ENCODE measurements around the gene EFCAB11. TPM values are rescaled to one million over a fixed set of nuclear protein-coding genes. Genes with fewer than 3 reads are reported as not detected.

The EFCAB11 gene
- total RNA-seq, 1 donor from 2014 or later: 1.9 TPM

DNA sequence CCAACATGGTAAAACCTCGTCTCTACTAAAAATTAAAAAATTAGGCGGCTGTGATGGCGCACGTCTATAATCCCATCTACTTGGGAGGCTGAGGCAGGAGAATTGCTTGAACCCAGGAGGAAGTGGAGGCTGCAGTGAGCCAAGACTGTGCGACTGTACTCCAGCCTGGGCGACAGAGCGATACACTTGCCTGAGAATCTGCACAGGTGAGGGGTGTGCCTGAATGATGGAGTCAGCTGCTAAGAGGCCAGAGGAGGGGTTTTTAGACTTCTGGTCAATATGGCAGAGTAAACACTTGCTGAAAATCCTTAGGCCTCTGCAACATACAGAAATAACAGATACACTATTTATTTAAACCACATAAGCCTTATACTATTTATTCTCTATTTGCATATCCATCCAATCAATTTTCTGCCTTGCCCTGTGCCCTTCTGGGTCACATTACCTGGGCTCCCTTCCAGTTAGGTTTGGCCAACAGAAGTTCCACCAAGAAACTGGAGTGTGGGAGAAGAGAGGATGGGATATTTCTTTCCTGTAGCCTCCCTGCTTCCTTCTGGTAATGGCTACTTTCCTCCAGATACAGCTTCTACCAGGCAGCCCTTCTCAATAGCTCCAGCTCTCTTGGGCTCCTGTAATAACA lies 117.6 kb downstream of the EFCAB11 start:
- no peak for DNase-seq (ENCODE audit: low spot score)
- intact Hi-C loops (cut with DNase I): no loop called here

DNA sequence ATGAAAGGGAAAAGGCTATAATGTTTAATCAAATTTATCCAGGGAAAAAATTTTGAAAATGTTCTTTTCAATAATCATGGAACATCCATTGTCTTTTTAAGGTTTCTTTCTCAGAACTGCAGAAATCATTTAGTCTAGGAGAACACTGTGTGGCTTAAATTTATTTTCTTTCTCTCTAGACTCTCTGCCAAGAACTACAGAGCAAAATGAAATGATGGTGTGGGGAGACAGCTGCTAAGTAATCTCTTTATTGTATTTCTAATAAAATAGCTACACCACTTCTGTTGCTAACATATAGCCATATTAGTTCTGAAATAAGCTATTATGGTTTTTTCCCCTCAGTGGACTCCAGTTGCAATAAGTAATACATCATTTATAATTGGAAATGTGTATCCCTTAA lies 120.9 kb downstream of the EFCAB11 start:
- intact Hi-C loops (cut with DNase I): no loop called here
- DNase-seq (ENCODE audit: low spot score): no peak

DNA sequence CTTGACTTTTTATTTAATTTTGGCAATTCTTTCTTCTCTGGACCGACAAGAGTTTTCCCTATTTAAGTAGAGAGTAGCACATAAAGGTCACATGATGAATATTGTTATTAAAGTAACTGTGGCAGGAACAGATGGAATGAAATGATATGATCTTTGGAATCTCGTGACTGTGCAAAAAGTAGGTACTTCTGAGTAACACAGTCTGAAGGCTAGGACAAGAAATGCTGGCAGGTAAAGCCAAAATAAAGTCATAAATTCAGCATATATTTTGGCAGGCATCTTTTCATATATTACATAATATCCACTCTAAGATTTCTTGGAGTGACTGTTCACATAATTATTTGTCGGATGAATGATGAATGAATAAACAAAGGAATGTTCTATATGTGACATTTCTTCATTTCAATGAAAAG lies 121.4 kb downstream of the EFCAB11 start:
- intact Hi-C loops (cut with DNase I): no loop called here
- no peak for DNase-seq (ENCODE audit: low spot score)

DNA sequence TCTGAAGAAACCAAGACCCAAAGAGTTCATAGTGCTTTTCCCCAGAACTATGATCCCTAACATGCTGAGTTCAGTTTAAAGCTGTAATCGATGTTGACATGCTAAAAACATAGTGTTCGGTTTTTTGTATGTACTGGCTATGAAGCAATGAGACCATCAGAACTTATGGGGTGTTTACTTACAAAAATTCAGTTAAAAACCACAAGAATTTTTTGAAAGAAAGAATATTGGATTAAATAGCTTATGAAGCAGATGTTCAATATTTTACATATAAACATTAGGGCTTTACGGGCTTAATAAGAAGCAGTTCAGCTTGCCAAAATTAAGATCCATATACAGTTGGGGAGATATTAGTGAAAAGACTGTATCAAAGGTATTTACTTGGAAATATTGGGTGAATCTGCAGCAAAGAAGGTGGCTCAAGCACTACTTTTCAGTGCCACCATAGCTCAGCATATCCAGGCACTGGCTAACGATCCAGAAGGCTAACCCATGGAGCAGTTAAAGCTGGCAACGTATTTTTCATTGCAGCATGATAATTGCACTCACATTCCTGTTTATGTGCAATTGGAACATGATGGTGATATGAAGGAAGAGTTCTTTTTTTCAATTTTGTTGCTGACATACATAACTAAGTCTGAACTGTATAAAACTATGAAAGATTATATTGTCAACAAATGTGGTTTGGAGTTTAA lies 125.9 kb downstream of the EFCAB11 start:
- intact Hi-C loops (cut with DNase I): no loop called here
- no peak for DNase-seq (ENCODE audit: low spot score)

DNA sequence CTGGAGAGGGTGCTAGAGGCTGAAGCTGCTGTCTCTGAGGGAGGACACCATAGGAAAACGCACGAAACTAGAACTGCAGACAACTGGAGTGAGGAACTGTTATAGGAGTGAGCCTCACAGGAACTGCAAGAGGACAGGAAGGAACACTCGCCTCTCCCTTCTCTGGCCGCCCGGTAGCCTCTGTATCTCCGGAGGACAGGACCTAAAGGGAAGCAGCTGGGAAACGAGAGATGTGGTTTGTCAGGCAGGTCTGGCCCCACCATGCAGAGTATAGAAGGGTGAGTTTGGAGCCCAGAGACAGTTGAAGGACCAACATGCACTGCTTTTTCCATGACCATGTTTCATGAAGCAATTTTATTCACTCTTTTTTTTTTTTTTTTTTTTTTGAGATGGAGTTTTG lies 127.3 kb downstream of the EFCAB11 start:
- intact Hi-C loops (cut with DNase I): no loop called here
- DNase-seq (ENCODE audit: low spot score): no peak

DNA sequence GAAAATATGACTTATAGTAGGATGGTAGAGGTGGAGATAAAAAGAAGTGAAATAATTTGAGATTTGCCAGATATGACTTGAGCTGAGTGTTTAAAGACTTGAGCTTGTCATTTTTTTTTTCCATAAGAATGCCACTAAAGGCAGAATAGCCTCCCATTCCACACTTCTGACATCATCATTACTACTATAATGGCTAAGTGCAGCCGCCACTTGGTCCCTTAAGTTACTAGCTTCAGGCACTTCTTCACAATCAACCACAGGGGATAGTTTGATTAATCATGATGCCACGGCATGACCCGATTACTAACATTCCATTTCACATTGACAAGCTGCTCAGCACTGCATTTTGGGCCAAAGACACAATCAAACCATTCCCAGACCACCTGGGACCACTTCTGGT lies 127.9 kb downstream of the EFCAB11 start:
- intact Hi-C loops (cut with DNase I): no loop called here
- DNase-seq (ENCODE audit: low spot score): no peak

DNA sequence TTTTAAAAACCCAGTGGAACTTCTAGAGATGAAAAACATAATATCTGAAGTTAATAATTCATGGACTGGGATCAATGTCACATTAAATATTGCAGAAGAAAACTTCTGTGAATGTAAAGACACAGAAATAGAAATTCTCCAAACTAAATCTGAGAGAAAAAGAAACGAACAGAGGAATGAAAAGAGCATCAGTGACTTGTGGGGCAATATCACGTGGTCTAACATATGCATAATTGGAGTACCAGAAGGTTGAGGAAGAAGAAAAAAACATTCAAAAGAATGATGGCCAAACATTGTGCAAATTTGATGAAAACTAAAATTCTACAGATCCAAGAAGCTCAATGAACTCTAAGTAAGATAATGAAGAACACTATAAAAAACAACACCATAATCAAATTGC lies 130.8 kb downstream of the EFCAB11 start:
- intact Hi-C loops (cut with DNase I): no loop called here
- DNase-seq (ENCODE audit: low spot score): no peak

DNA sequence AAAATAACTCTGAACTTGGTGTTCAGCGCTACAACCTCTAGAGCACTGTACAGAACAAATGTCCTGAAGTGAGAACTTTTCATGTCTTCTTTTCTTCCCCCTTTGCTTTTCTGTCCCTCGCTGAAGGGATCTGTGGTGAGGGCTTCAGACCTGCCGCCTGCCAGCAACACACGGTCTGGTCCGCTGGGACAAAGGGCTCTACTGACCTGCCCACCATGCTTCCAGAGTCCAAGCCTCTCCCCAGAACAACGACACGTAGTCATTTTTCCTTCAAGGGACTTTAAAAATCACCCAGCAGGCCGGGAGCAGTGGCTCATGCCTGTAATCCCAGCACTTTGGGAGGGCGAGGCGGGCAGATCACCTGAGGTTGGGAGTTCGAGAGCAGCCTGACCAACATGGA lies 140.4 kb downstream of the EFCAB11 start:
- intact Hi-C loops (cut with DNase I): no loop called here
- no peak for DNase-seq (ENCODE audit: low spot score)

DNA sequence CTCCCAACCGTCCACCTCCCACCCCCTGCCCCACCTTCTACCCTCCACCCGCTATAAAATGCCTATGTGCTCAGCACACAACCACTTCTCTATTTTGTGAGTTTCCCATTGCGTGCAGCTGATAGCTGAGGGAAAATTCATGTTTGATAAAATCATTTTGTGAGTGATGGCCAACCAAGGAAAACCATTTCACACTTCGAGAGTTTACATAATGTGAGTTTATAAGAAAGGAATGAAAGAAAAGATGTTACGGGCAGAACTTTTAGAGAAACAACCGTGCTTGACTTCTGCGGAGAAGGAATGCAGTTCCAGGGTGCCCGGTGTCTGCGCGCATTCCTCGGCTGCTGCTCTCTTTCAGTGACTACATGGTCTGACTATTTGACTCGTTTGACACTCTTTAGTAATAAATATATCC lies 140.9 kb downstream of the EFCAB11 start:
- DNase-seq (ENCODE audit: low spot score): no peak

DNA sequence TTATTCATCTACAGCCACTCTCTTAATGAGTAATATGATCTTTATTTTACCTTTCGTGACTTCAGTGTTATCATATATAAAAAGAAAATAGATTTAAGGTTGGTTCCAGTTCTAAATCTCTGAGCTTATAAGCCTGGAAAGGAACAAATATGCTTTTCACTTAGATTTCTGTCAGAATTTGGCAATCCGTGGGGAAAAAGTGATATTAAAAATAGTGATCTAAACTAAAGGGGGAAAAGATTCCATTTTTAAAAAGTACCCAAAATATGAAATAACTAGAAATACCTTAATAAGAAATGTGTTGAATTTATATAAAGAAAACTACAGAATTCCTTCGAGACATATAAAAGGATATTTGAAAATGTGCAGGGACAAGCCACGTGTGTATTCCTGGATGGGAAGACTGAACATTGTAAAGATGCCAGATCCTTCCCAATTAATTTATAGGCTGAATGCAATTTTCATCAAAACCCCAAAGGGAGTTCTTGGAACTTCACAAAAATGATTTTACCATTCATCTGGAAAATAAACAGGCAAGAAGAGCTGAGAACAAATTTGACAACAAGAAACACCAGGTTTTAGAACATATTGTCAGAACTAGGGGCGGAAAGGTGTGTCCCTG lies 142.5 kb downstream of the EFCAB11 start:
- no peak for DNase-seq (ENCODE audit: low spot score)
- intact Hi-C loops (cut with DNase I): no loop called here

More for the DNA sequence above, 140.9 kb downstream of the EFCAB11 start:
- intact Hi-C loops (cut with DNase I): no loop called here

DNA sequence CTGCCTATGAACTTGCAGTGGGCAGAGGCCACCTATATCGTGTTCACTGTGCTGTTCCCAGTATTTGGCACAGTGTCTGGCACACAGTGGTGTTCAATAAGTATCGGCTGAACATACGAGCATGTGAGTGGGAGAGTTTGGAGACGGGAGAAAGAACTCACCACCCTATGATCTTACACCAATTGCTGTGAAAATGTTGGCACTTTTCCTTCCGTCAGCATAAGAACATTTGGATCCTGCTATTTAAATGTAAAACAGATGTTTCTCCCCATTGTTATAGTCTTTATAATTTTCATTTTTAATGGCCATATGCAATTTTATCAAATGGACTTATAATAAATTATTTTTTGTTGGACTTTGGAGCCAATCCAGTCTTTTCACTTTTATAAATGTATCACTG lies 144.4 kb downstream of the EFCAB11 start:
- DNase-seq (ENCODE audit: low spot score): no peak
- intact Hi-C loops (cut with DNase I): no loop called here

DNA sequence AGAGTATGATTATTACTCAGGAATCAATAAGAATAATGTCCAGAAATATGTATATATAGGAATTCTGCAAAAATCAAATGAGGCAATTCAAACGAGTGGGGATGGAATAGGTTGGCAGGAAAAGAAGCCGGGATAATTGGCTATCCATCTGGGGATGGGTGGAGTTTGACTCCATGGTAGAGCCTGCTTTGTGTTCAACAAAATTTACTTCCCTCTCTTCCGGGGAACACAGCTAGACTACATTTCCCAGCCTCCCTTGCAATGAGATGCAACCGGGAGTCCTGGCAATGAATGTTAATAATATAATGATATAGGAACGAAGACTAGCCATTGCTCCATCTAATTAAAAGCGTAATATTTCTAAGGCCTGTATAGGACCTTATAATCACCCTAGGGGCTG lies 146.6 kb downstream of the EFCAB11 start:
- intact Hi-C loops (cut with DNase I): no loop called here

DNA sequence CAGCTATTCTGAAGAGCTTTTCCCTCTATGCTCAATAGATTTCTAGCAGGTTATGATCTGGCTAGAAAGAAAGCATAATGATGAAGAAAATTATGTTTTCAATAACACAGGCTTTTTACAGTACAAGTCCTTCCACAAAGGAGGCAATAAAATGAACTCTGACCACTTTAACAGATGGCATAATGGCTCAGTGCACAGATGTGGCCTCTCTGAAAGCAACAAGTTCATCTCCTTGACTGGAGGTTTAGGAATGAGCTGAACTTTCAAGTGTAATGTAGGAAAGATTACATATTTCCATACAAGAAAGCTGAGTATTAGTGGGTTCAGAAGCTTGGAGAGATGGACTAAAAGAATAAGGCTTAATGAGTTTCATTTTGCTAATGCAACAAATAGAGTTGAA lies 147.4 kb downstream of the EFCAB11 start:
- no peak for DNase-seq (ENCODE audit: low spot score)
- intact Hi-C loops (cut with DNase I): no loop called here

More for the DNA sequence above, 146.6 kb downstream of the EFCAB11 start:
- no peak for DNase-seq (ENCODE audit: low spot score)

DNA sequence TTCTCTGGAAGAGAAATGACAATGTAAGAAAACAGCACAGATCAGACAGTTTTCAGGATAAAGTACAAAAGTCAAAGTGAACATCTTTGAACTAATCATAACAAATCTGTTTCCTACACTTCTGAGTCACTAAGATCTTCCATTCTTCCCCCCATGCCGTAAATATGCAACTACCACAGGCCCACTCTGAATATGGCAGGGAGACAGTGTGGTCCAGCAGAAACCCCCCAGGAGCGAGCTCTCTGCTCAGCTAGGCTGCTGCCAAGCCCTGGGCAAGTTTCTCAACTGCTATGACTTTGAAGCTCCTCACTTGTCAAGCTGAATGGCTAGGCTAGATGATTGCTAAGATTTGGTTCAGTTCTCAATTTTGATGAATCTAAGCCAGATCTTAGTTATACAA lies 148.1 kb downstream of the EFCAB11 start:
- intact Hi-C loops (cut with DNase I): no loop called here
- no peak for DNase-seq (ENCODE audit: low spot score)

DNA sequence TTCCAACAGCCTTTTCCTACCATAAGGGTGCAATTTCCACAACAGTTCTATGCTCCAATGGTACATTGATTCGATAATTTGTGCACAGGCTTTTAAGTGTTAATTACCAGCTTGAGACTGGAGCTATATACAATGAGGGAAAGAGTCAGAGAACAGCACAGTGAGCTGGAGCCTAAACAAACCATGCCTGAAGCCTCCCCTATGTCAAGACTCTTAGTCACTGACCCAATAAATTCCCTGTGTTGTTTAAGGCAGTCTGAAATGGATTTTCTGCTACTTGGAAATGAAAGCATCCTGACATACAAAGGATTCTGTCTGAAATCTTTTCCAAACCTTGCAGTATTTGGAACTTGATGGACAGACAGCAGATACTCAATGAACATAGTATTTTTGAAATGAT lies 149.0 kb downstream of the EFCAB11 start:
- intact Hi-C loops (cut with DNase I): no loop called here

DNA sequence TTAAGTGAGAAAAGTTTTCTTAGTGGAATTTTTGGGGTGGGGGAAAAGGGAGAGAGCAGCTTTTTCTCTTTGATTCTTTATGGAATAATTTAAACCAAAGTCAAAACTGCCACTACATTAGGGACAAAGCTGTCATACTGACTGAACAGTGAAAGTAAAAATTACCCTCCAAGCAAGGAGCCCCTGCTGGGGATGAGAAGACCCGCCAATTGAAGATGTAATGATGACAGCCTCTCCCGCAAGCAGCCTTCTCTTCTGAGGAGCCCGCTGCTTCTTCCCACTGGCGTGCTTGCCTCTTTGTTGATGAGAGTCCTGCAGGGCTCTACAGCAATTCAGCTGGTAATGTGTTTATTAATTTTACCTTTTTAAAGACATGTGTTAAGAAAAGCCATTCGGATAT lies 151.0 kb downstream of the EFCAB11 start:
- intact Hi-C loops (cut with DNase I): no loop called here
- no peak for DNase-seq (ENCODE audit: low spot score)

More for the DNA sequence above, 149.0 kb downstream of the EFCAB11 start:
- no peak for DNase-seq (ENCODE audit: low spot score)

DNA sequence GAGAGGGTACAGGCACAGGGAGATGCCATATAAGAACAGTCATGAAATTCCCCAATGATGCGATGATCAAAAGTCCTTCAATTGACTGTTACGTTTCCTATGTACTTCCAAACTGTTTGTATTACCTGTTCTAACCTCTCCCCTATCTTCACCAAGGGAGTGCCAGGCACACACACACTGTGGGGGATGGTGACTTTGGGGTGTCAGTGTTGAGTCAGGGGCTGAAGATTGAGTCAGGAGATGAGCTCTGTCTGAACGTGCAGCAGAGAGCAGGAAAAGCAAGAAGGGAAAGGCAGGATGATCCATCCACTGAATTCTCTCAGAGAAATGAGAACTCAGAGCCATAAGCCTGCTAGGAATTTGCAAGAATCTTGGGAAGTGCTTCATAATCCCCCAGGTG lies 153.4 kb downstream of the EFCAB11 start:
- intact Hi-C loops (cut with DNase I): no loop called here
- no peak for DNase-seq (ENCODE audit: low spot score)

DNA sequence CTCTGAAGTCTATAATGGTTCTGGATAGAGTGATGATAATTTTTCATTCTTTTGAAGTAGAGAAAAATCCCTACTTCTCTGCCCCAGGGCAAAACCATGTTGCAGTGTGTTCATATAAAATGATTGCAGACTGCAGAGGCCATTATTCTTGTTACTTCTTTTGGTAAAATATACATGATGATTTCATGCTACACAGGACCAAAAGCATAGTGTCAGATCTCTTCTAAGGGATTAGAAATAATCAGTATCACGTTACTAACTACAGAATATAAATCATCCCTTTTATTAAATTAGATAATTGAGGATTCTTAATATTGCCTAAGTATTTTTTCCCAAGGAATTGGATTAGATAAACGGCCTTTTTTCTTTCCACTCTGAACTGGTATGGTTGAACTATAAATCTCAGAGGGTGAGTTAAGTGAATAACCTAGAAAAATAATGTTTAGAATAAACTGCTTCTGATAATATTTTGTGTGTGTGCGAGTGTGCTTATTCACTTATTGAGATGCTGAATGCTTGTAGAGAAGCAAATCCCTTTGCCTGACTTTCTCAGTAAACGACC lies 156.2 kb downstream of the EFCAB11 start:
- DNase-seq (ENCODE audit: low spot score): no peak
- intact Hi-C loops (cut with DNase I): no loop called here

DNA sequence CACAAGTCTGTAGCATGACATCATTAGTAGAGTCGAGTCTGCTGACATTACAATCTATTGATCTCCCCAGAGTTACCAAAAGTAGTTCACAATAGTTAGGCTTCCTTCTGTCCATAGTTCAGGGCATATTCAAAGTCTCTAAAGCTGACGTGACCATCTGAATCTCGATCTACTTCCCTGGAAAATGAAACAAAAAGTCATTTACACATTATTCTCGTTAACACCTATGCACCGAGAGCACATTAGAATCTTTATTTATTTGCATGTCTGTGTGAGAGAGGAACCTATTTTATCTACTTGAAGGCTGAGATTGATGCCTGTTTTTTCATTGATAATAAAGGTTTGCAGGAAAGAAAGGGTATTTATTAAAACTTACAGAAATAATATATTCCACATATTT lies 157.4 kb downstream of the EFCAB11 start:
- intact Hi-C loops (cut with DNase I): no loop called here
- DNase-seq (ENCODE audit: low spot score): no peak

DNA sequence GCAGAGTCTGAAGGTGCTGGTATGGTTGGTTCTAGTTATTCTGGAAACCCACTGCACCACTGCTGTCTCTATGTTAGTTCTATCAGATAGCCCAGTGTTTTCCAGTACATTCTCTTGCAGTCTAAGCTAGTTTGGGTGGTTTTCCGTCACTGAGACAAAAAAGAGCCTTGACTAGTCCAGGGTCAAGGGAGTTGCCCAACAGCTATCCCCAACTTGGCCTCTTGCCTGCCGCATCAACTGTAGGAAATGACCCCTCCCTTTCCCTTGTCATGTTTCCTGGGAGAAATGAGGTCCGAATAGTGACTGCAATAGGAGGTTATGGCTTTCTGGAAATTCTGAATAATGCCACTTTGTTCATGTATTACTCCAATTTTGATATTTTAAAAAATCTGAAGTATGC lies 160.4 kb downstream of the EFCAB11 start:
- no peak for DNase-seq (ENCODE audit: low spot score)
- intact Hi-C loops (cut with DNase I): no loop called here

DNA sequence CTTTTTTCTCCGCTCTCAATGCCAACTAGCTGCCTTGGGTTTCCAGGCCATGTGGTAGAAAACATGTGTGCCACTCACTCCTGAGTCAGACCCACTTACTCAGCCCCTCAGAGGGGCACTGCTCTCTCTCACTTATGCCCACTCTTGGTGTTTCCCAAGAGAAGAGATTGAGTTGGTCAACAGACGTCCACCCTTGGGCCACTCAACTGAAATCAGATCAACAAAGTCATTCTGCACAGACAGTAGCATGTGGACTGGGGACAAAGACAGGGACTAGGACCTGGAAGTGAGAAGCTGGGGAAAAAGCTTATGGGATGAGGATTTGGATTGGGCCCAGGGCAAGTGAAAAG lies 161.2 kb downstream of the EFCAB11 start:
- intact Hi-C loops (cut with DNase I): no loop called here
- DNase-seq (ENCODE audit: low spot score): no peak

All from cardiac septum (tissue), 1 donor.